HepG2 (cell line): ENCODE measurements around the gene HRH2. TPM values are rescaled to one million over a fixed set of nuclear protein-coding genes. Genes with fewer than 3 reads are reported as not detected.

ENCODE experiments used
- ATAC-seq: fragments of 200-7000 bp; cut with Tn5 transposase; 3 replicates; pipeline ENCODE4 v1.9.1; 2020; ENCODE audit warnings: mild to moderate bottlenecking, moderate library complexity
- BruUV-seq: library from RNA; stranded (reverse); fragments of 400-500 nt; replicated peaks from 2 replicates; lab custom pipeline; 2021; lab: Mats Ljungman, UMichigan
- CTCF ChIA-PET: fragments of 300-600 bp; formaldehyde crosslinking; extraction: SDS; loops from one replicate; lab custom pipeline; 2021; ENCODE audit warnings: low total read pairs, inconsistent platforms, low intra/inter-chr PET ratio; lab: Yijun Ruan, JAX
- POLR2A ChIA-PET: fragments of 350-600 bp; sonication (Branson Sonifier 250); formaldehyde crosslinking; loops from one replicate; lab custom pipeline; 2020; ENCODE audit warnings: antibody characterized with exemption, inconsistent platforms; lab: Yijun Ruan, JAX
- DNase-seq: peaks from one replicate; pipeline ENCODE4 v3.0.0-alpha.2; 2015; ENCODE audit warnings: low spot score
- FAIRE-seq: peaks from 3 replicates; lab custom pipeline; 2011; peaks lifted over from hg19 to GRCh38; lab: Jason Lieb, UNC
- H2AFZ ChIP-seq: one replicate; pipeline ENCODE4 v1.6.1; 2011; ENCODE audit warnings: low read length, inconsistent platforms
- H3K27ac ChIP-seq: fragments of 300-600 bp; 3 replicates; pipeline ENCODE4 v1.8.0; 2011; ENCODE audit warnings: mixed run types, mild to moderate bottlenecking, mixed read lengths, low read length, inconsistent platforms; ENCODE audit not compliant: insufficient read depth; ENCODE audit errors: extremely low read length
- H3K27me3 ChIP-seq, 2 experiments: fragments of 200-600 bp in 1 of 2; 2 replicates in 1 of 2; 3 replicates in 1 of 2; pipeline versions ENCODE4 v1.6.0 to v1.8.0; 2011; ENCODE audit warnings: low read length in 2 of 2, mild to moderate bottlenecking in 2 of 2, moderate library complexity in 2 of 2, inconsistent platforms in 1 of 2; ENCODE audit not compliant: insufficient read depth in 2 of 2, control insufficient read depth in 1 of 2
- H3K36me3 ChIP-seq, 2 experiments: fragments of 200-600 bp in 1 of 2; replicated peaks in 1 of 2; 2 replicates in 1 of 2; 3 replicates in 1 of 2; pipeline versions ENCODE4 v1.5.1 to v1.8.0; 2011; ENCODE audit warnings: low read length in 2 of 2, inconsistent platforms in 1 of 2; ENCODE audit not compliant: insufficient read depth in 2 of 2, control insufficient read depth in 1 of 2
- H3K4me1 ChIP-seq: 2 replicates; pipeline ENCODE4 v1.5.1; 2012; ENCODE audit warnings: low read length, inconsistent platforms; ENCODE audit not compliant: insufficient read depth
- H3K4me2 ChIP-seq: 2 replicates; pipeline ENCODE4 v1.6.0; 2011; ENCODE audit warnings: low read depth, low read length, inconsistent platforms
- H3K4me3 ChIP-seq, 3 experiments: fragments of 200-600 bp in 1 of 3; sonication (generic), shearing (Covaris generic) in 1 of 3; replicated peaks in 1 of 3; 2 replicates each; pipeline ENCODE4 v1.5.1; 2011 to 2016; ENCODE audit warnings: low read length in 3 of 3, inconsistent platforms in 2 of 3, low read depth in 2 of 3, mild to moderate bottlenecking in 2 of 3, control low read depth in 1 of 3, mixed read lengths in 1 of 3; ENCODE audit not compliant: insufficient read depth in 1 of 3
- H3K79me2 ChIP-seq: one replicate; pipeline ENCODE4 v1.6.1; 2011; ENCODE audit warnings: low read length, inconsistent platforms; ENCODE audit not compliant: insufficient read depth
- H3K9ac ChIP-seq: 2 replicates; pipeline ENCODE4 v1.6.0; 2011; ENCODE audit warnings: mild to moderate bottlenecking, low read depth, low read length, inconsistent platforms; ENCODE audit not compliant: insufficient read depth
- H3K9me3 ChIP-seq: 2 replicates; pipeline ENCODE4 v1.5.1; 2012; ENCODE audit warnings: mild to moderate bottlenecking, low read length
- H4K20me1 ChIP-seq: 2 replicates; pipeline ENCODE4 v1.6.0; 2011; ENCODE audit warnings: inconsistent platforms, mild to moderate bottlenecking, low read length, moderate library complexity; ENCODE audit not compliant: insufficient read depth
- BCL6 ChIP-seq: IDR thresholded peaks from 2 replicates; pipeline ENCODE4 v1.6.1; 2016; ENCODE audit warnings: missing genetic modification reagents, missing compliant biosample characterization
- CBX1 ChIP-seq: IDR thresholded peaks from one replicate; pipeline ENCODE4 v1.6.1; 2016; ENCODE audit warnings: antibody characterized with exemption, low read depth
- CHCHD3 ChIP-seq: sonication (generic); formaldehyde crosslinking; IDR thresholded peaks from 2 replicates; pipeline ENCODE4 v1.8.0; 2022; ENCODE audit warnings: mild to moderate bottlenecking, missing genetic modification reagents, moderate library complexity
- LCORL ChIP-seq, 2 experiments: fragments of 450-650 bp in 1 of 2; sonication (generic) in 1 of 2; formaldehyde crosslinking in 1 of 2; IDR thresholded peaks; 2 replicates each; pipeline versions ENCODE4 v1.5.0 to v1.6.1; 2017 to 2020; ENCODE audit warnings: antibody characterized with exemption in 1 of 2, missing genetic modification reagents in 1 of 2
- MAFK ChIP-seq, 2 experiments: IDR thresholded peaks in 1 of 2; conservative IDR thresholded peaks in 1 of 2; 2 replicates each; pipeline ENCODE4 v1.6.1; 2011; ENCODE audit warnings: improper control_type of control experiment in 2 of 2, low read length in 2 of 2
- MED8 ChIP-seq: sonication (generic); formaldehyde crosslinking; IDR thresholded peaks from 2 replicates; pipeline ENCODE4 v1.8.1; 2023; ENCODE audit warnings: mild to moderate bottlenecking, missing genetic modification reagents; ENCODE audit not compliant: insufficient replicate concordance
- NFE2L2 ChIP-seq: fragments of 150-350 bp; IDR thresholded peaks from 2 replicates; pipeline ENCODE4 v1.6.1; 2014; ENCODE audit warnings: low read length
- NFYB ChIP-seq: sonication (generic); formaldehyde crosslinking; IDR thresholded peaks from 2 replicates; pipeline ENCODE4 v1.4.0; 2020; ENCODE audit warnings: missing genetic modification reagents
- NKX3-1 ChIP-seq: sonication (generic); formaldehyde crosslinking; IDR thresholded peaks from 2 replicates; pipeline ENCODE4 v1.5.0; 2020; ENCODE audit warnings: missing genetic modification reagents
- SRSF9 ChIP-seq: fragments of 200-400 bp; formaldehyde crosslinking; IDR thresholded peaks from 2 replicates; pipeline ENCODE4 v1.6.1; 2018; ENCODE audit warnings: borderline replicate concordance, mild to moderate bottlenecking, low read depth, low read length; ENCODE audit not compliant: insufficient read depth, poor library complexity, severe bottlenecking
- ZNF207 ChIP-seq: fragments of 450-650 bp; IDR thresholded peaks from 2 replicates; pipeline ENCODE4 v1.6.1; 2016; ENCODE audit warnings: antibody characterized with exemption, borderline replicate concordance
- ZNF556 ChIP-seq: sonication (generic); formaldehyde crosslinking; IDR thresholded peaks from 2 replicates; pipeline ENCODE4 v1.4.0; 2020; ENCODE audit warnings: mild to moderate bottlenecking, missing genetic modification reagents, borderline replicate concordance
- ZNF7 ChIP-seq: IDR thresholded peaks from 2 replicates; pipeline ENCODE4 v1.6.1; 2016; ENCODE audit warnings: missing biosample characterization, missing genetic modification reagents
- ZNF780A ChIP-seq: sonication (generic); formaldehyde crosslinking; IDR thresholded peaks from 2 replicates; pipeline ENCODE4 v1.8.0; 2022; ENCODE audit warnings: mild to moderate bottlenecking, missing genetic modification reagents, moderate library complexity
- ZNF878 ChIP-seq: sonication (generic); formaldehyde crosslinking; IDR thresholded peaks from 2 replicates; pipeline ENCODE4 v1.8.1; 2023; ENCODE audit warnings: mild to moderate bottlenecking, missing genetic modification reagents, moderate library complexity
- ZSCAN22 ChIP-seq: sonication (generic); formaldehyde crosslinking; IDR thresholded peaks from 2 replicates; pipeline ENCODE4 v1.4.0; 2020; ENCODE audit warnings: mild to moderate bottlenecking, missing genetic modification reagents
- WGBS: methylation state at CpG from one replicate; pipeline ENCODE4 v1.1.6; 2017; ENCODE audit warnings: low lambda C conversion rate; 5-methylcytosine and 5-hydroxymethylcytosine counted together
- in situ Hi-C: cut with HindIII; loops from 2 replicates; pipeline ENCODE4 v1.10.0; 2017; ENCODE audit warnings: low pct_unique_long_range_greater_than_20kb; ENCODE audit not compliant: extremely low pct_ligation_motif_present
- intact Hi-C: fragments of 100-400 bp; cut with micrococcal nuclease; formaldehyde crosslinking; loops from one replicate; pipeline ENCODE4 v1.10.0; 2022; ENCODE audit not compliant: unreplicated experiment
- polyA plus RNA-seq, 8 experiments: library from polyadenylated mRNA; depleted of rRNA in 3 of 8; stranded (reverse) in 7 of 8; unstranded in 1 of 8; fragments of >200 nt; fragmentation: Illumina TruSeq in 4 of 8; extraction: Trizol in 4 of 8; gene quantifications; 2 replicates each; pipeline versions ENCODE4 v1.2.1 to v1.2.3, GENCODE V29; 2011 to 2016; ENCODE audit warnings: low read depth in 4 of 8, missing spikeins in 1 of 8, mixed read lengths in 1 of 8; ENCODE audit not compliant: insufficient read depth in 1 of 8
- total RNA-seq, 5 experiments: library from RNA; depleted of rRNA; stranded (reverse); fragments of >200 nt; fragmentation: Illumina TruSeq; extraction: Trizol; gene quantifications; 2 replicates each; pipeline ENCODE4 v1.2.3, GENCODE V29; 2016; ENCODE audit warnings: low read depth in 1 of 5
- TF ChIP-seq, protein P1 (sequence below): sonication (generic); formaldehyde crosslinking; IDR thresholded peaks from 2 replicates; pipeline ENCODE4 v1.5.0; 2020; ENCODE audit warnings: mild to moderate bottlenecking, missing genetic modification reagents, borderline replicate concordance
- TF ChIP-seq, protein P2 (sequence below): sonication (generic); formaldehyde crosslinking; IDR thresholded peaks from 2 replicates; pipeline ENCODE4 v1.5.0; 2020; ENCODE audit warnings: missing genetic modification reagents

HRH2 gene
- total and polyA plus RNA-seq, 2 of the 13 experiments (the other 11 are each of a cell fraction or from before 2014, with no cell fraction given), result not detected

DNA sequence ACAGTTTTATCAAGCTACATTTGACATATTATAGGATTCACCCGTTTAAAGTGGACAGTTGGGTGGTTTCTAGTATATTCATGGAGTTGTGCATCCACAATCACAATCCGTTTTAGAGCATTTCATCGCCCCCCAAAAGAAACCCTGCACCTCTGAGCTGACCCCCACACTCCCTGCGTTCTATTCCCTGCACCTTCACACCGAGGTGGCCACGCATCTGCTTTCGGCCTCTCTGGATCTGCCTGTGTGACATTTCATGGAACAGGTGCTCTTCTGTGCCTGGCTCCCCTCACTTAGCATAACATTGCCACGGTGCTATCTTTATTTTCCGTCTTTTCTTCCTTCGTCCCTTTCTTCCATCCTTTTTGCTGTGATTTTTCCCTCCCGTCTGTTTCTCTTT is 32.7 kb downstream of the HRH2 start:
- no peak for ATAC-seq
- no peak for TF ChIP-seq NKX3-1 (CRISPR knock-in tag)
- TF ChIP-seq ZNF7 (CRISPR knock-in tag), result no peak
- TF ChIP-seq, protein P1, sequence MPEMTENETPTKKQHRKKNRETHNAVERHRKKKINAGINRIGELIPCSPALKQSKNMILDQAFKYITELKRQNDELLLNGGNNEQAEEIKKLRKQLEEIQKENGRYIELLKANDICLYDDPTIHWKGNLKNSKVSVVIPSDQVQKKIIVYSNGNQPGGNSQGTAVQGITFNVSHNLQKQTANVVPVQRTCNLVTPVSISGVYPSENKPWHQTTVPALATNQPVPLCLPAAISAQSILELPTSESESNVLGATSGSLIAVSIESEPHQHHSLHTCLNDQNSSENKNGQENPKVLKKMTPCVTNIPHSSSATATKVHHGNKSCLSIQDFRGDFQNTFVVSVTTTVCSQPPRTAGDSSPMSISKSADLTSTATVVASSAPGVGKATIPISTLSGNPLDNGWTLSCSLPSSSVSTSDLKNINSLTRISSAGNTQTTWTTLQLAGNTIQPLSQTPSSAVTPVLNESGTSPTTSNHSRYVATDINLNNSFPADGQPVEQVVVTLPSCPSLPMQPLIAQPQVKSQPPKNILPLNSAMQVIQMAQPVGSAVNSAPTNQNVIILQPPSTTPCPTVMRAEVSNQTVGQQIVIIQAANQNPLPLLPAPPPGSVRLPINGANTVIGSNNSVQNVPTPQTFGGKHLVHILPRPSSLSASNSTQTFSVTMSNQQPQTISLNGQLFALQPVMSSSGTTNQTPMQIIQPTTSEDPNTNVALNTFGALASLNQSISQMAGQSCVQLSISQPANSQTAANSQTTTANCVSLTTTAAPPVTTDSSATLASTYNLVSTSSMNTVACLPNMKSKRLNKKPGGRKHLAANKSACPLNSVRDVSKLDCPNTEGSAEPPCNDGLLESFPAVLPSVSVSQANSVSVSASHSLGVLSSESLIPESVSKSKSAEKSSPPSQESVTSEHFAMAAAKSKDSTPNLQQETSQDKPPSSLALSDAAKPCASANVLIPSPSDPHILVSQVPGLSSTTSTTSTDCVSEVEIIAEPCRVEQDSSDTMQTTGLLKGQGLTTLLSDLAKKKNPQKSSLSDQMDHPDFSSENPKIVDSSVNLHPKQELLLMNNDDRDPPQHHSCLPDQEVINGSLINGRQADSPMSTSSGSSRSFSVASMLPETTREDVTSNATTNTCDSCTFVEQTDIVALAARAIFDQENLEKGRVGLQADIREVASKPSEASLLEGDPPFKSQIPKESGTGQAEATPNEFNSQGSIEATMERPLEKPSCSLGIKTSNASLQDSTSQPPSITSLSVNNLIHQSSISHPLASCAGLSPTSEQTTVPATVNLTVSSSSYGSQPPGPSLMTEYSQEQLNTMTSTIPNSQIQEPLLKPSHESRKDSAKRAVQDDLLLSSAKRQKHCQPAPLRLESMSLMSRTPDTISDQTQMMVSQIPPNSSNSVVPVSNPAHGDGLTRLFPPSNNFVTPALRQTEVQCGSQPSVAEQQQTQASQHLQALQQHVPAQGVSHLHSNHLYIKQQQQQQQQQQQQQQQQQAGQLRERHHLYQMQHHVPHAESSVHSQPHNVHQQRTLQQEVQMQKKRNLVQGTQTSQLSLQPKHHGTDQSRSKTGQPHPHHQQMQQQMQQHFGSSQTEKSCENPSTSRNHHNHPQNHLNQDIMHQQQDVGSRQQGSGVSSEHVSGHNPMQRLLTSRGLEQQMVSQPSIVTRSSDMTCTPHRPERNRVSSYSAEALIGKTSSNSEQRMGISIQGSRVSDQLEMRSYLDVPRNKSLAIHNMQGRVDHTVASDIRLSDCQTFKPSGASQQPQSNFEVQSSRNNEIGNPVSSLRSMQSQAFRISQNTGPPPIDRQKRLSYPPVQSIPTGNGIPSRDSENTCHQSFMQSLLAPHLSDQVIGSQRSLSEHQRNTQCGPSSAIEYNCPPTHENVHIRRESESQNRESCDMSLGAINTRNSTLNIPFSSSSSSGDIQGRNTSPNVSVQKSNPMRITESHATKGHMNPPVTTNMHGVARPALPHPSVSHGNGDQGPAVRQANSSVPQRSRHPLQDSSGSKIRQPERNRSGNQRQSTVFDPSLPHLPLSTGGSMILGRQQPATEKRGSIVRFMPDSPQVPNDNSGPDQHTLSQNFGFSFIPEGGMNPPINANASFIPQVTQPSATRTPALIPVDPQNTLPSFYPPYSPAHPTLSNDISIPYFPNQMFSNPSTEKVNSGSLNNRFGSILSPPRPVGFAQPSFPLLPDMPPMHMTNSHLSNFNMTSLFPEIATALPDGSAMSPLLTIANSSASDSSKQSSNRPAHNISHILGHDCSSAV (CRISPR knock-in tag), result no peak
- no peak for TF ChIP-seq ZSCAN22
- no peak for TF ChIP-seq LCORL (IDR thresholded peaks at IDR 0.05)
- no peak for TF ChIP-seq LCORL (CRISPR knock-in tag; IDR thresholded peaks at IDR 0.05)
- TF ChIP-seq NFYB (CRISPR knock-in tag), result no peak
- TF ChIP-seq NFE2L2, result no peak
- TF ChIP-seq SRSF9, result no peak
- no peak for TF ChIP-seq ZNF556
- TF ChIP-seq, protein P2, sequence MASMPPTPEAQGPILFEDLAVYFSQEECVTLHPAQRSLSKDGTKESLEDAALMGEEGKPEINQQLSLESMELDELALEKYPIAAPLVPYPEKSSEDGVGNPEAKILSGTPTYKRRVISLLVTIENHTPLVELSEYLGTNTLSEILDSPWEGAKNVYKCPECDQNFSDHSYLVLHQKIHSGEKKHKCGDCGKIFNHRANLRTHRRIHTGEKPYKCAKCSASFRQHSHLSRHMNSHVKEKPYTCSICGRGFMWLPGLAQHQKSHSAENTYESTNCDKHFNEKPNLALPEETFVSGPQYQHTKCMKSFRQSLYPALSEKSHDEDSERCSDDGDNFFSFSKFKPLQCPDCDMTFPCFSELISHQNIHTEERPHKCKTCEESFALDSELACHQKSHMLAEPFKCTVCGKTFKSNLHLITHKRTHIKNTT, result no peak
- TF ChIP-seq CHCHD3 (CRISPR knock-in tag), result no peak
- no peak for TF ChIP-seq ZNF207
- TF ChIP-seq CBX1, result no peak
- TF ChIP-seq ZNF780A (CRISPR knock-in tag), result no peak
- TF ChIP-seq ZNF878 (CRISPR knock-in tag), result no peak
- no peak for TF ChIP-seq MAFK (conservative IDR thresholded peaks at IDR 0.05 in 1 of 2, IDR thresholded peaks at IDR 0.05 in 1 of 2; ENCODE audit: low read length in 2 of 2)
- no peak for TF ChIP-seq MED8 (CRISPR knock-in tag)
- TF ChIP-seq BCL6 (CRISPR knock-in tag), result no peak
- intact Hi-C loops, result no loop called here
- ChIA-PET CTCF (no interaction called here), POLR2A (no interaction called here)
- H3K9ac ChIP-seq, result no peak overlapping the region
- no peak overlapping the region for H2AFZ ChIP-seq
- no peaks in the 10 kb centered on the region for H3K36me3 ChIP-seq
- DNase-seq, result no peak
- FAIRE-seq, result no peak
- peaks cover 15% of the 10 kb centered on the region for H3K4me1 ChIP-seq
- peaks cover 1 to 14% of the 10 kb centered on the region in 2 experiments; a peak in 2 of 5 replicates for H3K27me3 ChIP-seq
- 38% methylated on average over 11 of the region's 11 CpGs for WGBS
- in situ Hi-C loops, result no loop called here
- BruUV-seq, result no TSS peak
- H3K27ac ChIP-seq, result no peak overlapping the region
- no peak overlapping the region for H3K4me2 ChIP-seq
- no peaks in the 10 kb centered on the region for H4K20me1 ChIP-seq
- H3K79me2 ChIP-seq, result no peaks in the 10 kb centered on the region
- H3K9me3 ChIP-seq, result no peaks in the 10 kb centered on the region
- no peak overlapping the region for H3K4me3 ChIP-seq
